ENCODE results near the gene CD163L1.

- TF ChIP-seq, protein P1, sequence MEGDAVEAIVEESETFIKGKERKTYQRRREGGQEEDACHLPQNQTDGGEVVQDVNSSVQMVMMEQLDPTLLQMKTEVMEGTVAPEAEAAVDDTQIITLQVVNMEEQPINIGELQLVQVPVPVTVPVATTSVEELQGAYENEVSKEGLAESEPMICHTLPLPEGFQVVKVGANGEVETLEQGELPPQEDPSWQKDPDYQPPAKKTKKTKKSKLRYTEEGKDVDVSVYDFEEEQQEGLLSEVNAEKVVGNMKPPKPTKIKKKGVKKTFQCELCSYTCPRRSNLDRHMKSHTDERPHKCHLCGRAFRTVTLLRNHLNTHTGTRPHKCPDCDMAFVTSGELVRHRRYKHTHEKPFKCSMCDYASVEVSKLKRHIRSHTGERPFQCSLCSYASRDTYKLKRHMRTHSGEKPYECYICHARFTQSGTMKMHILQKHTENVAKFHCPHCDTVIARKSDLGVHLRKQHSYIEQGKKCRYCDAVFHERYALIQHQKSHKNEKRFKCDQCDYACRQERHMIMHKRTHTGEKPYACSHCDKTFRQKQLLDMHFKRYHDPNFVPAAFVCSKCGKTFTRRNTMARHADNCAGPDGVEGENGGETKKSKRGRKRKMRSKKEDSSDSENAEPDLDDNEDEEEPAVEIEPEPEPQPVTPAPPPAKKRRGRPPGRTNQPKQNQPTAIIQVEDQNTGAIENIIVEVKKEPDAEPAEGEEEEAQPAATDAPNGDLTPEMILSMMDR (conservative IDR thresholded peaks at IDR 0.05; ENCODE audit: low read length) = no peak
- no peak for TF ChIP-seq EZH2phosphoT487 (IDR thresholded peaks at IDR 0.05; ENCODE audit: borderline replicate concordance, low read depth, low read length)
These were observed 10.6 kb downstream of the CD163L1 start for GRCh38 chr12:7433276-7433822.
